SK-N-SH treated with all-trans-retinoic acid at 6 μM for 48 hours (cell line): ENCODE measurements around the gene MAEL.

Source experiments
- ATAC-seq: fragments of 200-7000 bp; cut with Tn5 transposase; 3 replicates; pipeline ENCODE4 v1.9.1; 2020; ENCODE audit warnings: mild to moderate bottlenecking, moderate library complexity
- BACH2 ChIP-seq: fragments of 250-450 bp; sonication (Bioruptor Pico); IDR thresholded peaks from 2 replicates; pipeline ENCODE4 v1.9.0; 2021; ENCODE audit warnings: mild to moderate bottlenecking, borderline replicate concordance
- CSDC2 ChIP-seq: fragments of 250-450 bp; sonication (Bioruptor Pico); IDR thresholded peaks from 2 replicates; pipeline ENCODE4 v1.5.0; 2020; ENCODE audit warnings: mild to moderate bottlenecking, moderate library complexity
- ESRRG ChIP-seq: fragments of 250-450 bp; sonication (Bioruptor Pico); IDR thresholded peaks from 2 replicates; pipeline ENCODE4 v1.6.1; 2021; ENCODE audit warnings: mild to moderate bottlenecking
- ISL1 ChIP-seq: fragments of 250-450 bp; sonication (Bioruptor Pico); IDR thresholded peaks from 2 replicates; pipeline ENCODE4 v2.1.2; 2022; ENCODE audit warnings: mild to moderate bottlenecking, moderate library complexity
- OSR1 ChIP-seq: fragments of 250-450 bp; sonication (Bioruptor Pico); IDR thresholded peaks from 2 replicates; pipeline ENCODE4 v1.8.0; 2022; ENCODE audit warnings: moderate library complexity, mild to moderate bottlenecking, inconsistent platforms
- POU6F1 ChIP-seq: fragments of 250-450 bp; sonication (Bioruptor Pico); IDR thresholded peaks from 2 replicates; pipeline ENCODE4 v1.8.0; 2021; ENCODE audit warnings: low read depth, mild to moderate bottlenecking, moderate library complexity, borderline replicate concordance
- PPARA ChIP-seq: fragments of 250-450 bp; sonication (Bioruptor Pico); IDR thresholded peaks from 2 replicates; pipeline ENCODE4 v1.5.0; 2020; ENCODE audit warnings: mild to moderate bottlenecking, borderline replicate concordance
- RARB ChIP-seq: fragments of 250-450 bp; sonication (Bioruptor Pico); IDR thresholded peaks from 2 replicates; pipeline ENCODE4 v1.8.0; 2021; ENCODE audit warnings: mild to moderate bottlenecking, moderate library complexity
- SNAI2 ChIP-seq: fragments of 250-450 bp; sonication (Bioruptor Pico); IDR thresholded peaks from 2 replicates; pipeline ENCODE4 v1.5.0; 2020; ENCODE audit warnings: mild to moderate bottlenecking, moderate library complexity
- TCF4 ChIP-seq: fragments of 250-450 bp; sonication (Bioruptor Pico); IDR thresholded peaks from 2 replicates; pipeline ENCODE4 v1.8.0; 2021; ENCODE audit warnings: mild to moderate bottlenecking, moderate library complexity, borderline replicate concordance
- TOX ChIP-seq: fragments of 250-450 bp; sonication (Bioruptor Pico); IDR thresholded peaks from 2 replicates; pipeline ENCODE4 v1.8.0; 2021; ENCODE audit warnings: mild to moderate bottlenecking, moderate library complexity, borderline replicate concordance
- ZC3H10 ChIP-seq: fragments of 250-450 bp; sonication (Bioruptor Pico); IDR thresholded peaks from 2 replicates; pipeline ENCODE4 v1.5.1; 2021; ENCODE audit warnings: mild to moderate bottlenecking, moderate library complexity
- ZFP3 ChIP-seq: fragments of 250-450 bp; sonication (Bioruptor Pico); IDR thresholded peaks from 2 replicates; pipeline ENCODE4 v1.5.0; 2020; ENCODE audit warnings: mild to moderate bottlenecking, moderate library complexity
- ZFP30 ChIP-seq: fragments of 450-650 bp; formaldehyde crosslinking; IDR thresholded peaks from 2 replicates; pipeline ENCODE4 v1.5.0; 2022; ENCODE audit warnings: mild to moderate bottlenecking, moderate library complexity
- ZNF565 ChIP-seq: fragments of 450-650 bp; formaldehyde crosslinking; conservative IDR thresholded peaks from 2 replicates; pipeline ENCODE4 v1.5.0; 2020; ENCODE audit warnings: low read depth, mild to moderate bottlenecking, moderate library complexity
- ZNF70 ChIP-seq: fragments of 450-650 bp; formaldehyde crosslinking; IDR thresholded peaks from 2 replicates; pipeline ENCODE4 v1.5.0; 2020; ENCODE audit warnings: mild to moderate bottlenecking, moderate library complexity
- ZNF8 ChIP-seq: fragments of 450-650 bp; formaldehyde crosslinking; IDR thresholded peaks from 2 replicates; pipeline ENCODE4 v1.5.0; 2020; ENCODE audit warnings: mild to moderate bottlenecking, moderate library complexity
- TF ChIP-seq, protein P1 (sequence below): fragments of 250-450 bp; sonication (Bioruptor Pico); IDR thresholded peaks from 2 replicates; pipeline ENCODE4 v1.5.1; 2020; ENCODE audit warnings: low read depth, mild to moderate bottlenecking, moderate library complexity
- TF ChIP-seq, protein P2 (sequence below): fragments of 250-450 bp; sonication (Bioruptor Pico); IDR thresholded peaks from 2 replicates; pipeline ENCODE4 v1.5.1; 2021; ENCODE audit warnings: mild to moderate bottlenecking, moderate library complexity
- TF ChIP-seq, protein P3 (sequence below): fragments of 250-450 bp; sonication (Bioruptor Pico); IDR thresholded peaks from 2 replicates; pipeline ENCODE4 v1.8.0; 2020; ENCODE audit warnings: mild to moderate bottlenecking, moderate library complexity, borderline replicate concordance

Gene MAEL

GRCh38 chr1:167066333-167067122, 77.4 kb downstream of the MAEL start:
- TF ChIP-seq POU6F1 (no peak), ZNF70 (CRISPR knock-in tag) (no peak), ZFP30 (CRISPR knock-in tag) (no peak)
- TF ChIP-seq, all 23 proteins: peak for 0
- peak; percentile 97 for ATAC-seq

- TF ChIP-seq RARB (CRISPR knock-in tag) (no peak), ZC3H10 (CRISPR knock-in tag) (no peak), POU6F1 (no peak), BACH2 (CRISPR knock-in tag) (no peak), SNAI2 (CRISPR knock-in tag) (no peak), ZNF8 (CRISPR knock-in tag) (no peak), ISL1 (no peak), ESRRG (CRISPR knock-in tag) (no peak)
- TF ChIP-seq, protein P1, sequence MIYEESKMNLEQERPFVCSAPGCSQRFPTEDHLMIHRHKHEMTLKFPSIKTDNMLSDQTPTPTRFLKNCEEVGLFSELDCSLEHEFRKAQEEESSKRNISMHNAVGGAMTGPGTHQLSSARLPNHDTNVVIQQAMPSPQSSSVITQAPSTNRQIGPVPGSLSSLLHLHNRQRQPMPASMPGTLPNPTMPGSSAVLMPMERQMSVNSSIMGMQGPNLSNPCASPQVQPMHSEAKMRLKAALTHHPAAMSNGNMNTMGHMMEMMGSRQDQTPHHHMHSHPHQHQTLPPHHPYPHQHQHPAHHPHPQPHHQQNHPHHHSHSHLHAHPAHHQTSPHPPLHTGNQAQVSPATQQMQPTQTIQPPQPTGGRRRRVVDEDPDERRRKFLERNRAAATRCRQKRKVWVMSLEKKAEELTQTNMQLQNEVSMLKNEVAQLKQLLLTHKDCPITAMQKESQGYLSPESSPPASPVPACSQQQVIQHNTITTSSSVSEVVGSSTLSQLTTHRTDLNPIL, result no peak
- TF ChIP-seq, protein P2, sequence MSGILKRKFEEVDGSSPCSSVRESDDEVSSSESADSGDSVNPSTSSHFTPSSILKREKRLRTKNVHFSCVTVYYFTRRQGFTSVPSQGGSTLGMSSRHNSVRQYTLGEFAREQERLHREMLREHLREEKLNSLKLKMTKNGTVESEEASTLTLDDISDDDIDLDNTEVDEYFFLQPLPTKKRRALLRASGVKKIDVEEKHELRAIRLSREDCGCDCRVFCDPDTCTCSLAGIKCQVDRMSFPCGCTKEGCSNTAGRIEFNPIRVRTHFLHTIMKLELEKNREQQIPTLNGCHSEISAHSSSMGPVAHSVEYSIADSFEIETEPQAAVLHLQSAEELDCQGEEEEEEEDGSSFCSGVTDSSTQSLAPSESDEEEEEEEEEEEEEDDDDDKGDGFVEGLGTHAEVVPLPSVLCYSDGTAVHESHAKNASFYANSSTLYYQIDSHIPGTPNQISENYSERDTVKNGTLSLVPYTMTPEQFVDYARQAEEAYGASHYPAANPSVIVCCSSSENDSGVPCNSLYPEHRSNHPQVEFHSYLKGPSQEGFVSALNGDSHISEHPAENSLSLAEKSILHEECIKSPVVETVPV (CRISPR knock-in tag), result no peak
- TF ChIP-seq, all 23 proteins: peak for 0
- no peak for ATAC-seq
These were observed 78.8 kb downstream of the MAEL start for GRCh38 chr1:167067904-167068303.

DNA sequence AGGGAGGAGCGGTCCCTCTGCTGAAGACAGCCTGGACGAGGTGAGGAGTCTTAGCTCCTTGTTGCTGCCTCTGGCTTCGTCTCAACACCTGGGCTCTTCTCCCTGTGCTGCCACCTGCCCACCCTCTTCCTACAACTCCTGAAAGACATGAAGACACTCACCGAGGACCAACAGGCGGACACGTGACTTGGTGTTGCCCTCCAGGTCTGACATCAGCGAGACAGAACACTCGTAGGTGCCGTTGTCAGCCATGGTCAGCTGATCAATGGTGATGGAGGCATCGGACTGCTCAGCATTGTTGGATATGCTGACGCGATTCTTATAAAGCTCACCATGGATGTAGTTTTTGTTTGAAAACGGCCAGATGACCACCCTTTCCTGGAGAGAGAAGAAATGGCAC, 79.7 kb downstream of the MAEL start:
- no peak for ATAC-seq
- TF ChIP-seq, protein P2 (CRISPR knock-in tag), result no peak
- TF ChIP-seq SNAI2 (CRISPR knock-in tag), result no peak
- TF ChIP-seq ISL1, result no peak
- TF ChIP-seq ESRRG (CRISPR knock-in tag), result no peak
- TF ChIP-seq TOX (CRISPR knock-in tag), result no peak
- TF ChIP-seq RARB (CRISPR knock-in tag), result no peak
- no peak for TF ChIP-seq ZFP30 (CRISPR knock-in tag)
- TF ChIP-seq ZC3H10 (CRISPR knock-in tag), result no peak
- TF ChIP-seq, protein P3, sequence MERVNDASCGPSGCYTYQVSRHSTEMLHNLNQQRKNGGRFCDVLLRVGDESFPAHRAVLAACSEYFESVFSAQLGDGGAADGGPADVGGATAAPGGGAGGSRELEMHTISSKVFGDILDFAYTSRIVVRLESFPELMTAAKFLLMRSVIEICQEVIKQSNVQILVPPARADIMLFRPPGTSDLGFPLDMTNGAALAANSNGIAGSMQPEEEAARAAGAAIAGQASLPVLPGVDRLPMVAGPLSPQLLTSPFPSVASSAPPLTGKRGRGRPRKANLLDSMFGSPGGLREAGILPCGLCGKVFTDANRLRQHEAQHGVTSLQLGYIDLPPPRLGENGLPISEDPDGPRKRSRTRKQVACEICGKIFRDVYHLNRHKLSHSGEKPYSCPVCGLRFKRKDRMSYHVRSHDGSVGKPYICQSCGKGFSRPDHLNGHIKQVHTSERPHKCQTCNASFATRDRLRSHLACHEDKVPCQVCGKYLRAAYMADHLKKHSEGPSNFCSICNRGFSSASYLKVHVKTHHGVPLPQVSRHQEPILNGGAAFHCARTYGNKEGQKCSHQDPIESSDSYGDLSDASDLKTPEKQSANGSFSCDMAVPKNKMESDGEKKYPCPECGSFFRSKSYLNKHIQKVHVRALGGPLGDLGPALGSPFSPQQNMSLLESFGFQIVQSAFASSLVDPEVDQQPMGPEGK, result no peak
- no peak for TF ChIP-seq PPARA (CRISPR knock-in tag)
- TF ChIP-seq ZNF565 (CRISPR knock-in tag), result no peak

DNA sequence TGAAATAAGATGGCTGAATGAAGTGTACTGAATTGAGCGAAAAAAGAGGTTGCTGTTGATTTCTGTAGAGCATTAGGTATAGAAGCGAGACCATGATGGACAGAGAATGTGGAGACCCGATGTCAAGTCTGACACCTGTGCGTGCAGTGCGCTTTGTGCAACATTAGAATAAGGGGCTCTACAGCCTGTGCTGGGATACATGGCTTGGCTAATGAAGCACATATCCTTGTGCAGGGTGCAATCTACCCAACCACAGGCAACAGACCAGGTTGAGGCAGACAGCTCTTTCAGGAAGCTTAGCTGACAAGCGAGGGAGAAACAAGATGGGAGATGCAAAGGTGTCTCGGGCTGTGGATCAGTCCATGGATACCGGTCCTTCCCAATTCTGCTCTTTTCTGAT, 82.2 kb downstream of the MAEL start:
- TF ChIP-seq ISL1 (no peak), ESRRG (CRISPR knock-in tag) (no peak), RARB (CRISPR knock-in tag) (no peak), ZFP30 (CRISPR knock-in tag) (no peak), OSR1 (no peak), CSDC2 (CRISPR knock-in tag) (no peak), BACH2 (CRISPR knock-in tag) (no peak), PPARA (CRISPR knock-in tag) (no peak), ZFP3 (CRISPR knock-in tag) (no peak), TCF4 (CRISPR knock-in tag) (no peak), TOX (CRISPR knock-in tag) (no peak)
- TF ChIP-seq, protein P3, result no peak
- ATAC-seq, result no peak
